CD4-positive, alpha-beta T cell (primary cell): Measurements from ENCODE around the gene CALML3. TPM values are rescaled to one million over a fixed set of nuclear protein-coding genes. Genes with fewer than 3 reads are reported as not detected.

Experiments
- ATAC-seq: fragments of 200-7000 bp; cut with Tn5 transposase; one replicate; pipeline ENCODE4 v1.10.0; 2022; ENCODE audit warnings: mild to moderate bottlenecking; ENCODE audit not compliant: poor library complexity
- CTCF ChIA-PET: fragments of 350-600 bp; sonication (Branson Sonifier 250); formaldehyde crosslinking; loops from one replicate; lab custom pipeline; 2021; ENCODE audit warnings: antibody characterized with exemption, inconsistent platforms; lab: Charles Lee
- POLR2A ChIA-PET: fragments of 350-600 bp; sonication (Branson Sonifier 250); formaldehyde crosslinking; loops from one replicate; lab custom pipeline; 2021; ENCODE audit warnings: antibody characterized with exemption, inconsistent platforms; lab: Charles Lee
- DNase-seq, 14 experiments: peaks; one replicate each; pipeline ENCODE4 v3.0.0-alpha.2; 2013 to 2020; ENCODE audit warnings: mixed read lengths in 2 of 14
- H3K27ac ChIP-seq, 2 donors: one replicate each; pipeline versions ENCODE4 v1.5.1 to v1.7.0; 2013; ENCODE audit warnings: low read length in 2 of 2, low read depth in 1 of 2, mild to moderate bottlenecking in 1 of 2
- H3K27me3 ChIP-seq, 2 experiments: 1 replicate in 1 of 2; 2 replicates in 1 of 2; pipeline versions ENCODE4 v1.6.1 to v1.7.0; 2013; ENCODE audit warnings: low read length in 2 of 2, control low read depth in 1 of 2, mild to moderate bottlenecking in 1 of 2, moderate library complexity in 1 of 2; ENCODE audit not compliant: insufficient read depth in 2 of 2, control insufficient read depth in 1 of 2
- H3K36me3 ChIP-seq: one replicate; pipeline ENCODE4 v1.6.1; 2013; ENCODE audit warnings: low read length, control low read depth; ENCODE audit not compliant: insufficient read depth
- H3K4me1 ChIP-seq: one replicate; pipeline ENCODE4 v1.6.1; 2013; ENCODE audit warnings: low read length, control low read depth; ENCODE audit not compliant: insufficient read depth
- H3K4me3 ChIP-seq: one replicate; pipeline ENCODE4 v1.5.1; 2013; ENCODE audit warnings: mild to moderate bottlenecking, low read length, moderate library complexity
- H3K9me3 ChIP-seq, 2 experiments: 1 replicate in 1 of 2; 2 replicates in 1 of 2; pipeline versions ENCODE4 v1.6.1 to v1.7.0; 2013; ENCODE audit warnings: low read length in 2 of 2, mild to moderate bottlenecking in 2 of 2, control low read depth in 1 of 2, moderate library complexity in 1 of 2; ENCODE audit not compliant: control insufficient read depth in 1 of 2, insufficient read depth in 1 of 2
- H3K27ac Mint-ChIP-seq: one replicate; pipeline ENCODE4 v1.8.0; 2020; ENCODE audit warnings: mixed read lengths
- H3K27me3 Mint-ChIP-seq: one replicate; pipeline ENCODE4 v1.8.0; 2021; ENCODE audit warnings: mixed read lengths
- H3K36me3 Mint-ChIP-seq: one replicate; pipeline ENCODE4 v1.8.0; 2021; ENCODE audit warnings: low read depth, mixed read lengths
- H3K4me1 Mint-ChIP-seq: one replicate; pipeline ENCODE4 v1.8.0; 2021; ENCODE audit warnings: low read depth, mixed read lengths
- H3K4me3 Mint-ChIP-seq: one replicate; pipeline ENCODE4 v1.8.0; 2020; ENCODE audit warnings: mild to moderate bottlenecking, mixed read lengths
- H3K9me3 Mint-ChIP-seq: one replicate; pipeline ENCODE4 v1.8.0; 2020; ENCODE audit warnings: mixed read lengths
- intact Hi-C, 2 experiments: fragments of 100-400 bp; cut with DNase I in 1 of 2; cut with micrococcal nuclease in 1 of 2; formaldehyde crosslinking; loops; one replicate each; pipeline versions ENCODE4 v1.15.1 to v1.9.0; 2023 to 2025; cut with DNase I, micrococcal nuclease
- total RNA-seq, 174 experiments: library from RNA in 2 of 174; stranded (reverse) in 2 of 174; gene quantifications; one replicate each; pipeline ENCODE4 v1.2.3 and lab custom pipeline; 2021 to 2026
- TF ChIP-seq, protein P1 (sequence below): fragments of 200-600 bp; IDR thresholded peaks from one replicate; pipeline ENCODE4 v1.8.0; 2022; ENCODE audit warnings: antibody characterized with exemption, mild to moderate bottlenecking

CALML3 gene
- total RNA-seq, 2 experiments from 2014 or later = not detected

DNA sequence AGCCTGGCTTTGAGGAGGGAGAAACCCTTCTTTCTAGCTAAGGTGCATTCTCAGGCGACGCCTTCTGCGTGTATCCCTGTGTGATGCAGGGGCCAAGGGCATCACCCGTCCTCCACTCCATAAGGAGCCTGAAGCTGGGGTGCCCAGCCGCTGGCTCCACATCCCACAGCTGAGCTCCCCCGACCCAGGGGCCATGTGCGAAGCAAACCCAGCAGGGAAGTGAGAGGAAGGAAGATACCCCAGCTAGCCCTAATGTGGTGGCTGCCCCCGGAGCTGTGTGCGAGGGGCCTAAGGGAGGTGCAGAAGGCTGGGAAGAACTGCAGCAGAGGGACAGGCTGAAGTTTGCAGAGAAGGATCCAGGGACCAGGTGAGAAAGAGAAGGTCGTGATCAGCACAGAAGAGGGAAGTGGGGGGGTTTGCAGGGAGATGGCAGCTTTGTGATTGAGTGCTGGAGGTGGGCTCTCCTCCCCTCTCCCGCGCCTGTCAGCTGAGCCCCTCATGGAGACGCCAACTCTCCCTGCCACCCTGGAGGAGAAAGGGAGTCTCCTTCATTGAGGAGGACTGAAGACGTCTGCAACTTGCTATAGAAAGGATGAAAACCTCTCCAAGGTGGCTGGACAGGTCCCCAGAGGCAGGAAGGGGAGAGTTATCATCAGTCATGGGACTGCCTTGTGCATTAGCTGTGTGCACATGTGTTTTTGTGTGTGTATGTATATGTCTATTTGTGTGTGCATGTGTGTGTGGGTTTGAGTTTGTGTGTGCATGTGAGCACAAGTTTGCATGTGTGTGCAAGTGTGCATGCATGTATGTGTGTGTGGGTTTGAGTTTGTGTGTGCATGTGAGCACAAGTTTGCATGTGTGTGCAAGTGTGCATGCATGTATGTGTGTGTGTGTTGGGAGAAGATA lies 21.9 kb upstream of the CALML3 start:
- H3K27me3 Mint-ChIP-seq = no peaks in the 10 kb centered on the region
- POLR2A ChIA-PET = no interaction called here
- H3K36me3 Mint-ChIP-seq = no peaks in the 10 kb centered on the region
- peaks cover 0 to 2% of the 10 kb centered on the region in 2 experiments for H3K27me3 ChIP-seq
- ATAC-seq (no peak), DNase-seq (no peak)
- H3K4me1 Mint-ChIP-seq = no peaks in the 10 kb centered on the region
- no peak overlapping the region for H3K4me3 Mint-ChIP-seq
- TF ChIP-seq, protein P1, sequence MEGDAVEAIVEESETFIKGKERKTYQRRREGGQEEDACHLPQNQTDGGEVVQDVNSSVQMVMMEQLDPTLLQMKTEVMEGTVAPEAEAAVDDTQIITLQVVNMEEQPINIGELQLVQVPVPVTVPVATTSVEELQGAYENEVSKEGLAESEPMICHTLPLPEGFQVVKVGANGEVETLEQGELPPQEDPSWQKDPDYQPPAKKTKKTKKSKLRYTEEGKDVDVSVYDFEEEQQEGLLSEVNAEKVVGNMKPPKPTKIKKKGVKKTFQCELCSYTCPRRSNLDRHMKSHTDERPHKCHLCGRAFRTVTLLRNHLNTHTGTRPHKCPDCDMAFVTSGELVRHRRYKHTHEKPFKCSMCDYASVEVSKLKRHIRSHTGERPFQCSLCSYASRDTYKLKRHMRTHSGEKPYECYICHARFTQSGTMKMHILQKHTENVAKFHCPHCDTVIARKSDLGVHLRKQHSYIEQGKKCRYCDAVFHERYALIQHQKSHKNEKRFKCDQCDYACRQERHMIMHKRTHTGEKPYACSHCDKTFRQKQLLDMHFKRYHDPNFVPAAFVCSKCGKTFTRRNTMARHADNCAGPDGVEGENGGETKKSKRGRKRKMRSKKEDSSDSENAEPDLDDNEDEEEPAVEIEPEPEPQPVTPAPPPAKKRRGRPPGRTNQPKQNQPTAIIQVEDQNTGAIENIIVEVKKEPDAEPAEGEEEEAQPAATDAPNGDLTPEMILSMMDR = no peak
- H3K4me3 ChIP-seq = no peak overlapping the region
- no peaks in the 10 kb centered on the region for H3K9me3 Mint-ChIP-seq
- H3K36me3 ChIP-seq = no peaks in the 10 kb centered on the region
- H3K27ac Mint-ChIP-seq = no peak overlapping the region
- H3K9me3 ChIP-seq = no peaks in the 10 kb centered on the region
- CTCF ChIA-PET = no interaction called here
- intact Hi-C loops = no loop called here
- no peaks in the 10 kb centered on the region for H3K4me1 ChIP-seq
- no peak overlapping the region for H3K27ac ChIP-seq

DNA sequence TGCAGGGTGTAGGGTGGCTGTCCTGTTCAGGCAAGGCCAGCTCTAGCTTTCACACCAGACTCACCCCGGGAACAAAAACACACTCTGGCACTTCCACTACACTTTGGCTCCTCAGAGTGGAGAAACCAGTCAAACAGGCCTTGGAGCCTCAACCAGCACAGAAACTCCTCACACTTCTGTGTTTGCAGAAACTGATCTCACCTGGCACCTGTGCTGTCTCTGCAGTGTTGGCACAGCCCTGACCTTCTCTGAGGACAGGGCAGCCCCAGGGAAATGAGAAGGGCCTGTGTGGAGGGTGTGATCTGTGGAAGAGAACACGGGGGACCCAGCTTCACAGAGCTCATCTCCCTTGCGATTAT lies 21.3 kb upstream of the CALML3 start:
- H3K36me3 ChIP-seq = no peaks in the 10 kb centered on the region
- H3K27ac Mint-ChIP-seq = no peak overlapping the region
- ATAC-seq (no peak), DNase-seq (peak in 1 of 14 experiments; percentile 10)
- no peaks in the 10 kb centered on the region for H3K27me3 Mint-ChIP-seq
- no peaks in the 10 kb centered on the region for H3K9me3 ChIP-seq
- no peak overlapping the region for H3K4me3 Mint-ChIP-seq
- no peaks in the 10 kb centered on the region for H3K9me3 Mint-ChIP-seq
- POLR2A ChIA-PET = no interaction called here
- H3K4me1 ChIP-seq = no peaks in the 10 kb centered on the region
- CTCF ChIA-PET = no interaction called here
- intact Hi-C loops = no loop called here
- no peak overlapping the region for H3K4me3 ChIP-seq
- H3K36me3 Mint-ChIP-seq = no peaks in the 10 kb centered on the region
- TF ChIP-seq, protein P1 = no peak
- H3K4me1 Mint-ChIP-seq = no peaks in the 10 kb centered on the region
- H3K27me3 ChIP-seq = peaks cover 0 to 2% of the 10 kb centered on the region in 2 experiments
- H3K27ac ChIP-seq = no peak overlapping the region

DNA sequence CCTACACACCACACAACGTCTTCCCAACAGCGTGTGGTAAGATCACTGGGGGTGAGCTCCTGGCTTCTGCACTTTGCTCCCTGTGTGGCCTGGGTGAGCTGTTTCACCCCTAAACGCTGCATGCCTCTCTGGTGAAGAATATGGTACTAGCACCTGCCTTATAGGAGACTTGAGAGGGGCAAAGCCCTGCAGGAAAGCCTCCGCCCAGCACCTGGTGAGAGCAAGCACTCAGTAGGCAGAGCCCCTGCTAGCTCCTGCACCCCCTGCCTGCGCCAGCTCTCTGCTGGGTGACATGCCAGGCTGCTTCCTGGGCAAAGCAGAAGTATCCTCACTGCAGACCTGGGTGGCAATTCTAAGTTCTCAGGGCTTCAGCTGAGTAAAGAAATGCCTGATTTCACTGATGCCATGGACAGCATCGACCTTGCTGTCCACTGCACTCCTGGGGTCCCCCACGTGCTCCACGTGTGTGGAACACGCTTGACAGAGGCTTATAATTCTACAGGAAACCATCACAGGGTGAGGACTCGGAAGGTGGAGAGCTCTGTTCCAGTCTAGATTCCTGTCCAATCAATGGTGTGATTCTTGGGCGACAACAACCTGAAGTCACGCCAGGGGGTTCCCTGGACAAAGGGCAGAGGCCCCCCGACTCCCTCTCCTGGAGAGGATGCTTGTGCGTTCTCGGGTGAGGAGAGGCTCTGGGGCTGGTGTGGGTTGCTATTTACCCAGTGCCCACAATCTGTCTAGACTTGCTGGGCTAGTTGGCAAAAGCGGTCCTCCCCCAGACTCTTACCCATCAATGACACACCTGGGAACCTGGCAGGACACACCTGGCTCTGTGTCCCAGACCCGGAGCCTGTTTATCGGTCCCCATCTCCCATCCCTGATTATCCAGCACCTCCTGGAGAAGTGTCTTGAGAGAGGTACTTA lies 20.4 kb upstream of the CALML3 start:
- H3K4me3 Mint-ChIP-seq = no peak overlapping the region
- H3K36me3 Mint-ChIP-seq = no peaks in the 10 kb centered on the region
- ATAC-seq (no peak), DNase-seq (peak in 1 of 14 experiments; percentile 24)
- peaks cover 0 to 2% of the 10 kb centered on the region in 2 experiments for H3K27me3 ChIP-seq
- no peaks in the 10 kb centered on the region for H3K27me3 Mint-ChIP-seq
- H3K4me3 ChIP-seq = no peak overlapping the region
- ChIA-PET CTCF (no interaction called here), POLR2A (no interaction called here)
- H3K4me1 ChIP-seq = no peaks in the 10 kb centered on the region
- H3K27ac ChIP-seq = no peak overlapping the region
- intact Hi-C loops = no loop called here
- H3K27ac Mint-ChIP-seq = no peak overlapping the region
- no peaks in the 10 kb centered on the region for H3K36me3 ChIP-seq
- H3K4me1 Mint-ChIP-seq = no peaks in the 10 kb centered on the region
- TF ChIP-seq, protein P1 = no peak
- H3K9me3 ChIP-seq = no peaks in the 10 kb centered on the region
- no peaks in the 10 kb centered on the region for H3K9me3 Mint-ChIP-seq
